ENCODE data around the gene TLE4. TPM values are rescaled to one million over a fixed set of nuclear protein-coding genes. Genes with fewer than 3 reads are reported as not detected.

TLE4 gene
- total RNA-seq, 1 experiment from 2014 or later: 8.1 TPM

GRCh38 chr9:79658926-79659325 is 87.2 kb downstream of the TLE4 start:
- intact Hi-C loops (cut with micrococcal nuclease; ENCODE audit: unreplicated experiment): no loop called here
- Histone ChIP-seq H3K4me3 (ENCODE audit: low read depth, low read length) (no peak overlapping the region), H3K36me3 (ENCODE audit: control insufficient read depth, insufficient read depth, low read length) (no peaks in the 10 kb centered on the region), H3K9me3 (no peaks in the 10 kb centered on the region), H3K27me3 (replicated peaks; ENCODE audit: control insufficient read depth, insufficient read depth, low read length) (no peaks in the 10 kb centered on the region), H3K4me1 (no peaks in the 10 kb centered on the region)
- Mint-ChIP-seq H3K27ac (ENCODE audit: unreplicated experiment) (no peak overlapping the region), H3K4me3 (ENCODE audit: unreplicated experiment) (no peak overlapping the region), H3K9me3 (ENCODE audit: unreplicated experiment) (no peaks in the 10 kb centered on the region), H3K27me3 (ENCODE audit: insufficient read depth, unreplicated experiment) (no peaks in the 10 kb centered on the region), H3K36me3 (ENCODE audit: insufficient read depth, unreplicated experiment) (no peaks in the 10 kb centered on the region), H3K4me1 (ENCODE audit: low read depth, unreplicated experiment) (no peaks in the 10 kb centered on the region)
- CTCF ChIA-PET: no interaction called here
- POLR2A ChIA-PET: no interaction called here
- no peak for DNase-seq
- BruUV-seq (replicated peaks): no TSS peak
- TF ChIP-seq, protein P1, sequence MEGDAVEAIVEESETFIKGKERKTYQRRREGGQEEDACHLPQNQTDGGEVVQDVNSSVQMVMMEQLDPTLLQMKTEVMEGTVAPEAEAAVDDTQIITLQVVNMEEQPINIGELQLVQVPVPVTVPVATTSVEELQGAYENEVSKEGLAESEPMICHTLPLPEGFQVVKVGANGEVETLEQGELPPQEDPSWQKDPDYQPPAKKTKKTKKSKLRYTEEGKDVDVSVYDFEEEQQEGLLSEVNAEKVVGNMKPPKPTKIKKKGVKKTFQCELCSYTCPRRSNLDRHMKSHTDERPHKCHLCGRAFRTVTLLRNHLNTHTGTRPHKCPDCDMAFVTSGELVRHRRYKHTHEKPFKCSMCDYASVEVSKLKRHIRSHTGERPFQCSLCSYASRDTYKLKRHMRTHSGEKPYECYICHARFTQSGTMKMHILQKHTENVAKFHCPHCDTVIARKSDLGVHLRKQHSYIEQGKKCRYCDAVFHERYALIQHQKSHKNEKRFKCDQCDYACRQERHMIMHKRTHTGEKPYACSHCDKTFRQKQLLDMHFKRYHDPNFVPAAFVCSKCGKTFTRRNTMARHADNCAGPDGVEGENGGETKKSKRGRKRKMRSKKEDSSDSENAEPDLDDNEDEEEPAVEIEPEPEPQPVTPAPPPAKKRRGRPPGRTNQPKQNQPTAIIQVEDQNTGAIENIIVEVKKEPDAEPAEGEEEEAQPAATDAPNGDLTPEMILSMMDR (IDR thresholded peaks at IDR 0.05; ENCODE audit: insufficient read depth in 1 of 2, low read depth in 1 of 2, low read length in 1 of 2, severe bottlenecking in 1 of 2, unreplicated experiment in 1 of 2): no peak

GRCh38 chr9:79660615-79661014 is 88.8 kb downstream of the TLE4 start:
- ChIA-PET POLR2A (no interaction called here), CTCF (no interaction called here)
- intact Hi-C loops (cut with micrococcal nuclease; ENCODE audit: unreplicated experiment): no loop called here
- no peaks in the 10 kb centered on the region for H3K9me3 Mint-ChIP-seq (ENCODE audit: unreplicated experiment)
- no peaks in the 10 kb centered on the region for H3K36me3 Mint-ChIP-seq (ENCODE audit: insufficient read depth, unreplicated experiment)
- no peaks in the 10 kb centered on the region for H3K9me3 ChIP-seq
- no peaks in the 10 kb centered on the region for H3K4me1 Mint-ChIP-seq (ENCODE audit: low read depth, unreplicated experiment)
- no TSS peak for BruUV-seq (replicated peaks)
- no peak overlapping the region for H3K27ac Mint-ChIP-seq (ENCODE audit: unreplicated experiment)
- no peaks in the 10 kb centered on the region for H3K27me3 Mint-ChIP-seq (ENCODE audit: insufficient read depth, unreplicated experiment)
- H3K4me3 Mint-ChIP-seq (ENCODE audit: unreplicated experiment): no peak overlapping the region
- TF ChIP-seq, protein P1 (IDR thresholded peaks at IDR 0.05; ENCODE audit: insufficient read depth in 1 of 2, low read depth in 1 of 2, low read length in 1 of 2, severe bottlenecking in 1 of 2, unreplicated experiment in 1 of 2): no peak
- H3K4me3 ChIP-seq (ENCODE audit: low read depth, low read length): no peak overlapping the region
- no peaks in the 10 kb centered on the region for H3K27me3 ChIP-seq (replicated peaks; ENCODE audit: control insufficient read depth, insufficient read depth, low read length)
- H3K4me1 ChIP-seq: no peaks in the 10 kb centered on the region
- no peak for DNase-seq
- H3K36me3 ChIP-seq (ENCODE audit: control insufficient read depth, insufficient read depth, low read length): no peaks in the 10 kb centered on the region

- TF ChIP-seq, protein P1 (IDR thresholded peaks at IDR 0.05; ENCODE audit: insufficient read depth in 1 of 2, low read depth in 1 of 2, low read length in 1 of 2, severe bottlenecking in 1 of 2, unreplicated experiment in 1 of 2): no peak
- BruUV-seq (replicated peaks): no TSS peak
- H3K4me3 ChIP-seq (ENCODE audit: low read depth, low read length): no peak overlapping the region
- H3K4me3 Mint-ChIP-seq (ENCODE audit: unreplicated experiment): no peak overlapping the region
- no peak for DNase-seq
- no peaks in the 10 kb centered on the region for H3K27me3 Mint-ChIP-seq (ENCODE audit: insufficient read depth, unreplicated experiment)
- ChIA-PET POLR2A (no interaction called here), CTCF (no interaction called here)
- H3K9me3 ChIP-seq: no peaks in the 10 kb centered on the region
- no peaks in the 10 kb centered on the region for H3K9me3 Mint-ChIP-seq (ENCODE audit: unreplicated experiment)
- H3K27ac Mint-ChIP-seq (ENCODE audit: unreplicated experiment): no peak overlapping the region
- H3K4me1 ChIP-seq: no peaks in the 10 kb centered on the region
- no peaks in the 10 kb centered on the region for H3K27me3 ChIP-seq (replicated peaks; ENCODE audit: control insufficient read depth, insufficient read depth, low read length)
- H3K4me1 Mint-ChIP-seq (ENCODE audit: low read depth, unreplicated experiment): no peaks in the 10 kb centered on the region
- H3K36me3 ChIP-seq (ENCODE audit: control insufficient read depth, insufficient read depth, low read length): no peaks in the 10 kb centered on the region
- intact Hi-C loops (cut with micrococcal nuclease; ENCODE audit: unreplicated experiment): no loop called here
- no peaks in the 10 kb centered on the region for H3K36me3 Mint-ChIP-seq (ENCODE audit: insufficient read depth, unreplicated experiment)
Measured at GRCh38 chr9:79661279-79661678, 89.5 kb downstream of the TLE4 start.
